GM21528 (cell line): ENCODE measurements around the gene SERPINA5.
"Not testable (repeated sequence)": the region's sequence is repeated elsewhere in the genome, so short reads cannot be mapped to it uniquely, and the experiment has no call there.

ENCODE experiments used
- ATAC-seq: cut with Tn5 transposase; IDR thresholded peaks from one replicate; pipeline ENCODE4 v1.9.1; 2021; ENCODE audit warnings: mild to moderate bottlenecking, moderate library complexity; ENCODE audit not compliant: unreplicated experiment, low FRiP score

The SERPINA5 gene

DNA sequence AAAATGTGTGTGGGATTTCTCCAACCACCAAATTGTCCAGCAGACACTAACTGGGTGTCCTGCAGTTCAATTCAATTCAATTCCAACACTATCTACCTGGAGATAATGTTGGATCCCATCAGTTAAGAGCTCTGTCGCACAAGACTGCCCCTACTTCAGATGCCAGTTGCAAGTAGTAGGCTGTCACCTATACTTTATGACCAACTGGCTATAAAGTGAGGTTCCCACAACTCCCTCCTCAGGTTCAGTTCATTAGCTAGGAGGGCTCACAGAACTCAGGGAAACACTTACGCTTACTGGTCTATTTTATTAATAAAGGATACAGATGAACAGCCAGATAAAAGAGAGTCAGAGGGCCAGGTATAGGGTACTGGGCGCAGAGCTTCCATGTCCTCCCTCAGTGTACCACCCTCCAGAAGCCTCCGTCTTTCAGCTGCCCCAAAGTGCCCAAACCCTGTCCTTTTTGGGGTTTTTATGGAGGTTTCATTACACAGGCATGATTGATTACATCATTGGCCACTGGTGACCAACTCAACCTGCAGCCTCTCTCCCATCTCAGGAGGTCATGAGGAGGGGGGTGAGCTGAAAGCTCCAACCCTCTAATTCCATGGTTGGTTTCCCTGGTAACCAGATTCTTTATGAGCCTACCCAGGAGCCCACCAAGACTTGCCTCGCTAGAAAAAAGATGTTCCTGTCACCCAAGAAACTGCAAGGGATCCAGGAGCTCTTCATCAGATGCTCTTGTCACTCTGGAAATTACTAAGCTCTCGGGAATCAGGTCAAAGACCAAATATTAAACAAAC is 7.5 kb upstream of the SERPINA5 start:
- no peak for ATAC-seq

DNA sequence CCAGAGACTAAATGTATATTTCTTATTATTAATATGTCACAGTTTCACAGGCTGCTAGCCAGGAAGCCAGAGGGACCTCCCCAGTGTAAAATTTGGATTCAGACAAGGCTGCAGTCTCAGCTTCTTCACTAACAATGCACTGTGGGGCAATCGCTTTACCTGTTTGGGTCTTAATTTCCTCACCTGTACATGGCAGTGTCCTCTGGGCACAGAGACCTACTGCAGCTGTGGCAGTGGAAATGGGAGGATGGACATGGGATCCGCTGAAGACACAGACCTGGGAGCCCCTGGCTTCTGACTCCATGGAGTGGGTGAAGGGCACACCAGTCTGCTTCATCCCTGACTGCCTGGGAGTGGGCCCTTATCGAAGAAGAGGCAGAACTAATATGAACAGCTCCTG is 6.9 kb upstream of the SERPINA5 start:
- ATAC-seq, result no peak

DNA sequence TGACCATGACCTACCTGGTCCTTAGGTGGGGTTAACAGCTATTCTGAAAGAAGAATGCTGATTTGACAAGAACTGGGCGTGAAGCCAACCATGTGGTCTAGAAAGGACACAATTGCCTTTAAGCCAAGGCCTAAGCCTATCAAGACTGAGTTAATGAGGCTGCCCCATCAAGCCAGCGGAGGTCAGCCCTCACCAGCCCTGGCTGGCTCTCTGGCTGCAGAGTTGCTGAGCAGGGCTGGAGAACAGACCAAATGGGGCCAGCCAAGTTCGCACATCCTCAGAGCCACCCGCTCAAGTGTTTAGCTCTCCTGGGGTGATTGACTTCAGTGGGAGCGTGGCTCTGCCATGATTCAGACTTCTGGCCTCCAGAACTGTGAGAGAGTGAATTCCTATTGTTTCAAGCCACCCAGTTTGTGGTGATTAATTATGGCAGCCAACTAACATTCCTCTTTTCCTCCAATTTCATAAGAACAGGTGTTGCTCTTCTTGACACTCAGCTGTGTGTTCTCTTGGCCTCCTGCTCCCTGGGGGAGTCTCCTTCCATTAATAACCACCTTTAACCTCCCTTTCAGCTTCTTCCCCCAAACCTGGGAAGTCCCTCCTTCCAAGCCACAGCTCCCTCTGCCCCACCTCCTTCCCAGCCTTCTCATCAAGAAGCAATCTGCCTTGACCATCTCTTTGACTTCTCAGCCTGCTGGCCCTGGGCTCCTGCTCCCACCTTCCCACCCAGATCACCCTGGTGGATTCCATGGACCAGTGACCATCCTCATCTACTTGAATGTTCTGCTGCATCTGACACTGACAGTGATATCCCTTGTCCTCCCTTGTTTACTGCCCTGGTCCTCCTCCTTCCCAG is 5.3 kb upstream of the SERPINA5 start:
- ATAC-seq, result no peak

DNA sequence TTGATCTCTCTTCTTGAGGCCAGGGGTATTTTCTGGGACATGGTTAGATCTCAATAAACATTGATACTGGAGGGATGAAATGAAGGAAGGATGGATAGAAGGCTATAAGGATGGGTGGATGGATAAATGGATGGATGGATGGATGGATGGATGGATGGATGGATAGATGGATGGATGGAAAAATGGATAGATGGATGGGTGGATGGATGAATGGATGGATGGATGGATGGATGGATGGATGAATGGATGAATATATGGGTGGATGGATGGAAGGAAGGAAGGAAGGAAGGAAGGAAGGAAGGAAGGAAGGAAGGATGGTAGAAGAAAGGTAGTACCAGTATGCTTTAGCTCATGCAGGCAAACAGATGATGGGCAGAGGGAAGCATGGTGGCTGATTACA is 3.8 kb upstream of the SERPINA5 start:
- not testable (repeated sequence) for ATAC-seq

DNA sequence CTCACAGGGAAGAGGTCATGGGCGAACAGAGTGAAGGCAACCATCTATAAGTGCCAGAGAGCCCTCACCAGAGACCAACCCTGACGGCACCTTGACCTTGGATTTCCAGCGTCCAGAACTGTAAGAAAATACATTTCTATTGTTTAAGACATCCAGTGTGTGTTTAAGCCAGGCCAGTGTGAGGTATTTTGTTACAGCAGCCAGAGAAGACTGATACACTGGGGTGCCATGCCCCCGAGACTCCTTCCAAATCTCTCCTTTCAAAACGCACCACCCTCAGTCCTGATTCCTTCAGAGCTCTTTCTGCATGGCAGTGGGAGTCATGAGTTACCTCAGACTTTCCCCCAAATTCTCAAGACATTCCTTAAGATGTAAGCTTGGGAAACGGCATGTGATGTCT is 2.5 kb upstream of the SERPINA5 start:
- ATAC-seq, result no peak

DNA sequence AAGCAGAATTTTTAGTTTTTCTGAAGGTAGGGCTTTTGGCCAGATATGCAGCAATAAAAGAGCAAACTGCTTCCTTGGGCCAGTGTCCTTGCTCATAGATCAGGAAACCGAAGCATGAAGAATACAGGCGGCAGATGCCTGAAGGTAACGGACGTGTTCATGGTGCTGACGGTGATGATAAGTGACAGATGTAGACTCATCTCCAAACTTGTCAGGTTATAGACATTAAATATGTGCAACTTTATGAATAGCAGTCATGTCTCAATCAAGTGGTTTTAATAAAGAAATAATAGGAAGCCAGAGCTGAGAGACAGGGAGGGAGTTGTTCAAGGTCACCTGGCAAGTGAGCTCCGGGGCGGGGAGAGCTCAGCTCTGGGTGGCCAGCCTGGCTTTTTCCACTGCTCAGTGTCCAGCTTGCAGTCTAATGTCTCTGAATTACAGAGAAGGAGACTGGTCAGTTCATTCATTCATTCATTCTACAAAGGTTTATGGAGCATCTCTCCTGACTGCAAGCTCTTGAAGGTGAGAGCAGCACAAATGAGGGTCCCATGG is 1.0 kb downstream of the SERPINA5 start:
- no peak for ATAC-seq

DNA sequence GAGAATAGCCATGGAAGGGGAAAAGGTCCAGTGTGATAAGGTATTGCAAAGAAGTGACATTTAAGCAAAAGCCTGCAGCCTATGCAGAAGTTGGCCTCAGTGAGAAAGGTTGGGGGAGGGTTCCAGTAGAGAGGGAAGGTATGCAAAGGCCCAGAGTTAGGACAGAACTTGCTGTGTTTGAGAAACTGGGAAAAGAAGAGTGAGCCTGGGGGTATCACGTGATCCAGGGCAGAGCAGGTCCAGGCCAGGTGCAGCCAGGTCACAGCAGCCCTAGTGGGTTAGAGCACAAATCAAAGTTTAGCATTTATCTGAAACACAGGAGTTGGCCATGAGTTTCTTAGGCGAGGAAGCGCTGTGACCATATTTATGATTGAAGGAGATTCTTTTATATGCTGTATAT is 1.6 kb downstream of the SERPINA5 start:
- no peak for ATAC-seq

DNA sequence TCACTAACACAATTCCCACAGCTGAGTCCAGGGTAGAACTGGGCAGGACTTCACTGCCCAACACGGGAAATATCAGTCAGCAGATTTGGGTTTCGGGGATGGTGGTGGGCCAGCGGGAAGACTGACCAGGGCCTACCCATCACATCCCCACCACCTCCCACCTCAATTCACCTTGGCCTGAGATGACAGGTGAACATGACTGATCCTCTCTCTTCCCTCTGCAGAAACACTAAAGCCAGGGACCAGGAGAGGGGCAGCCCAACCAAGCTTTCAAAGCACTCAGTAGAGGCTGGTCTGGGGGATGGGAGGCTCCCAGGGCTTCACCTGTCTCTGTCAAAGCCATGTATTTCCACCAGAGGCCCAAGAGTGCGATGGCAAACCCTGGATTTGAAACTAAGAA is 2.3 kb downstream of the SERPINA5 start:
- no peak for ATAC-seq

DNA sequence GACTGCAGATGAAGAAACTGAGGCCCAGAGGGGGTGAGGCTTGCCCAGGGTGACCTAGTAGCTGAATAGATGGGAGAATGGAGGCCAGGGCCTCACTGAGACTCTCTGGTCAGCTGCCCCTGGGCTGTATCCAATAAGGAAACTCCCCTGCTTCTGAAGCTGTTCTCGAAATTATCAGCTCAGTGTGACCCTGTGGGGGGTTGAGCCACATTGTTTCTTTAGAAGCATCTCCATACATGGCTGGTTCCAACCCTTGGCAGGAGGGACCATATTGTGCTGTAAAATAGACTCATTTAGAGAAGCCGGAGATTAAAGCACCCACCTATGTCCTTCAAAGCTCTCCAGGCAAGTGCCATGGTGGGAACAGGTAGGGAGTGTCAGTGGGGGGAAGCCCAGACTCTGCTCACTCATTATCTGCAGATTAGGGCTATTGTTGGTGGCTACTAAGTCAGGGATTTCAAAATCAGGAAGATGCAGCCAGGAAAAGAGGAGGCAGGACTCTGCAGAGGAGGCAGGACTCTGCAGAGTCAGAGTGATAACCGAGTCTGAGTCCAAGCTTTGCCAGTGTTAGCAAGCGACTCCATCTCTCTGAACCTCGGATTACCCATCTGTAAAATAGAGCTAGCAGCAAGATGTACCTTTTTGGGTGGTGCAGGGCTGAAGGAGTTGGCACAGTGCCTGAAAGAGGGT is 3.5 kb downstream of the SERPINA5 start:
- no peak for ATAC-seq

DNA sequence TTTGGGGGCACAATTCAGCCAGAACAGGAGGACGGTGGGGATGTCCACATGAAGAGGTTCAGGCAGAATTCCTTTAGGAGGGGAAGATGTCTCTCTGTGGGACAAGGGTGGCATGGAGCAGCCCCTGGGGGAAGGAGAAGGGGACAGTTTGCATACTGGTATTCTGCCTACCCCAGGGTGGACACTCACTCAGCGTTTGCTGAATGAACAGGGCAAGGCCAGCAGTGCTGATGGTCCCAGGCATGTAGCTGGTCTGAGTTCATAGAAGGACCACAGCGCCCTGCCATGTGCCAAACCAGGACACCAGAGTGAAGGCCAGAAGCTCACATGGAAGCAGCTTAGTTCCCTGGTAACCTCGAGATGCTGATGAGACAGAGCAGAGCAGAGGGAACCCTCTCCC is 5.4 kb downstream of the SERPINA5 start:
- ATAC-seq, result no peak

DNA sequence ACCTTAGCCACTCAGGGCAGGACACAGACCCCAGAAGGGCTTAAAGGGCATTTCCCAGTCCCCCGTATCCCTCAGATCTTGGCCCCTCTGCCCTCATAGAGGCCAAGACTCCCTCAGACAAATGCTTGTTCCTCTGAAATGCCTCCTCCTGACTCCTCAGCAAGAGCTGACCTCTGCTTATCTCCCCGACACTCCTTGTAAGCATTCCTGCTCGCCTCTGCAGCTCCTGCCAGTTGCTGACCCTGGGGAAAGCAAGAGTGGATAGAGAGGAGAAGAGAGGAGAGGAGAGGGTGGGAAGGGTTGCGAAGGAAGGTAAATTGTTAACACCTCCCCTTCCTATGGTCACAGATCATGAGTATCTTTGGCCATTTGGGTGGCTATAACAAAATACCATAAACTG is 7.1 kb downstream of the SERPINA5 start:
- no peak for ATAC-seq

DNA sequence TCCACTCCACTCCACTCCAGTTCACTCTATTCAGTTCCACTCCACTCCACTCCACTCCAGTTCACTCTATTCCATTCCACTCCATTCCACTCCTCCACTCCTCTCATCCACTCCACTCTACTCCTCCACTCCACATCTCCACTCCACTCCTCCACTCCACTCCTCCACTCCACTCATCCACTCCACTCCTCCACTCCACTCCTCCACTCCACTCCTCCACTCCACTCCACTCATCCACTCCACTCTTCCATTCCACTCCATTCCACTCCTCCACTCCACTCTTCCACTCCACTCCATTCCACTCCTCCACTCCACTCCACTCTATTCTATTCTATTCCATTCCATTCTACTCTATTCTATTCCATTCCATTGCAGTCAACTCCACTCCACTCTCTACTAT is 9.8 kb downstream of the SERPINA5 start:
- no peak for ATAC-seq

DNA sequence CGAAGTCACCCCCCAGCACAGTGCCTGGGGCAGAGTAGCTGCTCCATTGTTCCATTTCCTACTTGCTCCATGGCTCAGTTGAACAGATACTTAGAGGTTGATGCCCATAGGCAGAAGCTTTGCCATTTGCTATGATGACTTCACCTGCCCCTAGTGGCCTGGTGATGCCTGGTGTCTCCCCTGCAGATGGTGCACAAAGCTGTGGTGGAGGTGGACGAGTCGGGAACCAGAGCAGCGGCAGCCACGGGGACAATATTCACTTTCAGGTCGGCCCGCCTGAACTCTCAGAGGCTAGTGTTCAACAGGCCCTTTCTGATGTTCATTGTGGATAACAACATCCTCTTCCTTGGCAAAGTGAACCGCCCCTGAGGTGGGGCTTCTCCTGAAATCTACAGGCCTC is 10.6 kb downstream of the SERPINA5 start:
- ATAC-seq, result no peak

DNA sequence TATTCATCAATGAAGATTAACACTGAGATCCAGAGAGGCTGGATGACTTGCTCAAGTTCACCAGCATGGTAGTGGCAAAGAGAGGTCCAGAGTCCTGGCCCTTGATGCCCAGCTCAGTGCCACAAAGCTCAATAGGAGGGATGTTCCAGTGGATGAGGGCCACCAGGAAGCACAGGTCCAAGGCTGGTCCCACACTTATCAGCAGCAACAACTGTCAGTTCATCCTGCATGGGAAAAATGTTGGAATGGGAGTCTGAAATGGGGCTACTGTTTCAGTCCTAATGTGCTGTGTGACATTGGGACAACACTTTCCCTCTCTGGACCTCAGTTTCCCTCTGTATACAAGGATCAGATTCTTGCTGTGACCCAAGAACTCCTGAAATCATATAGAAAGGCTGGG is 11.2 kb downstream of the SERPINA5 start:
- no peak for ATAC-seq

DNA sequence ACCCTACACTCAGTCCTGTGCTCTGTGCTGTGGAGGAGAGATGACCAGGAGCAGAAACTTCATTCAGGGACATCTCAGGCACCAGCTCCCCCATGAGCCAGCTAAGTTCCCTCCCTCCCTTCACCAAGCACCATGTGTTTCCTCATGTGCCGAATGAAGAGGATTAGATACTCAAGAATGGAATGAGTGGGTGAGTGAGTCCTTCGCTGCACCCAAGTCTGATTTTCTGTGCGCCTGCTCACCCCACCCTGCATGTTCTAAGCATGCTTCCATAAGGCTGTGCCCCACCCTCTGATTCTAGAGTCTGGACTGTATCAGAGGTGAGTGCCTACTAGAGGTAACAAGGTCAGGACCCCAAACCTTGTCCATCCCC is 12.1 kb downstream of the SERPINA5 start:
- ATAC-seq, result no peak

DNA sequence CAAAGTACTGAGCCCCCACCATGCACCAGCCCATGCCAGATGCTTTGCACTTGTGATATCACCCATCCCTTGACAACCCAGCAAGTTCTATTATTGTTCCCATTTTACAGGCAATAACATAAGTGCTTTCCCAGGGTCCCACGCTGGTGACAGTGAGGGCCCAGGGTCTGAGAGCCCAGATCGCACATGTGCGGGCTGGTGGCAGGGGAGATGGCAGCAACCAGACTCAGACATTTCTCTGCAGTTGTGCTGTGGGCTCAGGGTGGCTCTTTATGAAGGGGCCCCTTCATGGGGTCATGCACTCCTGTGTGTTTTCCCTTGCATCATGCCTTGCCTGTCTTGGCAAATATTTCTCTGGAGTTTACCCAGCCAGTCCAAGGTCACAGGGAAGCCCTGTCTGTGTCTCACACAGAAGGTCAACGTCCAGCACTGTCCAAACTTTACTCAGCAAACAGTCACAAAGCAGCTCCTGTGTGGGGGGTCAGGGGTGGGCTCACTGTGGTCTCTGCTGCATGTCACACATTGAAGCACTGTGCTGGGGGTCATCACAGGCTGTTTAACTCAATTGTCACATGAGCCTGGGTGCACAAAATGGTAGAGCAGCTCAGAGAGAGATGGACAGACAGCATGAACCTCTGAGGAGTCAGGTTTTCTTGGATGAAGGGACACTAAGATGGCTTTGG is 12.7 kb downstream of the SERPINA5 start:
- ATAC-seq, result no peak

DNA sequence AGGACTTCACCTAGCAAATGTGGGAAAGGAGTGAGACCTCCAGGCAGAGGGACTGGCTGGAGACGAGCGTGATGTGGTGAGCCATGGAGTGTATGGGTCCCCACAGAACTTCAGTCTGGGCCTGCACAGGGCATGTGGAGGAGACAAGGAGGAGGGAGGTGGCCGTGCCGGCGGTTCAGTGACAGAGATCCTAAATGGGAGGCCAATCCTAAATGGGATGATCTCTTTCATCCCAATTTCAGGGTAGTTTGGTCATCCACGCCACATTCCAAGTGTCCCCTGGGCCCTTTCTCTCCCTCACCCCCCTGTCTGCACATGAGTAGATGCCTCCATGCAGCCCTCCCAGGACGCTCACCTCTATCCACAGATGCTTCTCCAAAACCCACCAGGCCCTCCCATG is 13.2 kb downstream of the SERPINA5 start:
- ATAC-seq, result no peak

DNA sequence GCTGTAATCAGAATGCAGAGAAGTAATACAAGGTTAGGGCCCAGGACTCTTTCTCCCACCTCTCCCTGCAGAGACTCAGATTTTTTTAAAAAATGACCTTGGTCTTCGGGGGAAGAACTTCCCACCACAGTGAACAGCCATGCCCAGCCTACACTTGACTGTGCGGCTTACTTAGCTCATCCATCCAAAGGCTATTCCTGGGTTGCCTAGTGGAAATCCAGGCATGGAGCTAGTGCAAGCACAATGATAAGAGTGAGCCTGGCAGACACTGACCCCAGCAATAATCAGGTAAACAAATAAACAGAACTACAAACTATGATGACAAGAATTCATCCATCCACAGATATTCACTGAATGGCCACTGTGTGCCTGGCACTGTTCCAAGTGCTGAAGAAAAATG is 14.7 kb downstream of the SERPINA5 start:
- no peak for ATAC-seq

DNA sequence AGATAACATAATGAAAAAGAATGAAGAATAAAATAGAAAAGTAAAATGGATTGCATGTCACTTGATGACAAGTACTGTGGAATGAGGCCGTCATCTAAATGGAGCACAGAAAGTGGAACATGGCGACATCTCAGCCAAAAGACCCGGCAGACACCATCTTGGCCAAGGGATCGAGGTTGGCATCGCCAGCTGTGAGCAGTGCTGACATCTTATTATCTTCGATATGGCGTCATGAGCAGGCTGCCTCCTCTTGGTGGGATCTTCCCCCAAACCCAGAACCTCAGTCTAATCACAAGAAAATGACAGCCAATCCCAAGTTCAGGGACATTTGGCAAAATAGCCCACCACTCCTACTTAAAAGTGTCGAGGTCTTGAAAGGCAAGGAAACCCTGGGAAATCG is 15.1 kb downstream of the SERPINA5 start:
- ATAC-seq, result no peak

DNA sequence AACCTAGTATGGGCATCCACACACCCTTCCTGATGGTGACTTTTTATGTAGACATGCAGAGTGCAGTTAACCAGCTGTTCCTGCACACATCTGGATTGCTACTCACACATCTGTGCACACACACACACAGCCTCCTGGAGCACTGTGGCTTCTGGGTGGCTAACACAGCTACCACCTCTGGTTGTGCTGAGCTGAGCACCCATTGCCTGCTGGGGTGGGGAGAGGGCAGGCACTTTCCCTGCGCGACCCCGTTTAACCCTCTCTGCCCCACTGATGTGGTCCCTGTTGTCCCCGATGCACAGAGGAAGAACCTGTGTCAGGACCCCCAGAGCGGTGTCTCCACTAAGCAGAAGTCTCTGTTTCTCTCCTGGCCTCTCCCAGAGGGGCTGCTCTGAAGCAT is 16.6 kb downstream of the SERPINA5 start:
- no peak for ATAC-seq

DNA sequence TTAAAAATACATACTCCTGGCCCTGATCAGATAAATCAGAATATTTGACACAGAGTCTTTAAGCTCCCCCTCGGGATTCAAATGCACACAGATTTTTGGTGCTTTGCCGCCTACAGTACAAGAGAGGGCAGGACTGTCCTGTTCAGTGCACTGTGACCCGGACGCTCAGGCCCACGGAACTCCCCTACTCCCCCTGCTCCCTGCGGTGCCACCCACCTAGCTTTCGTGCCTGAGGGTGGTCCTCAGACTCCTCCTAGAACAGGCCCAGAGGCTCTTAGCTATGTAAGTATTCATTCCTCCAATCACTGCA is 17.2 kb downstream of the SERPINA5 start:
- ATAC-seq, result no peak
